Measurements from ENCODE around the gene WWC1.

WWC1 gene

DNA sequence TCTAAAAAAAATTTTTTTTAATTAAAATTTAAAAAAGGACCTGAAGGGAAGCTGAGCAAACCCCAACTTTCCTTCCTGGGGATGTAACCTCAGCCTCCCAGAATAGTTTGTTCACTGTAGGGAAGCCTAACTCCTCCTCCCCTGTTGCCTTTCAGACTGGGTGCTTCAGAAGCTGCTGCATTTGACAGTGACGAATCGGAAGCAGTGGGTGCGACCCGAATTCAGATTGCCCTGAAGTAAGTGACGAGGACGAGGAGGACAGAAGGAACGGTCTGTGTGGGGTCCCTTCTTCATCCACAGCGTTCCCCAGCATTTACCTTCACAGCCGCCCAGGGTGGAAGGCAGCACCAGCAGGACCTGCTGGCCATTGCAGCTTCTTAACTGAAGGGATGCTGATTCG lies 137.1 kb downstream of the WWC1 start:
- Histone ChIP-seq H3K79me2 (ENCODE audit: insufficient read depth, low read length) (no peaks in the 10 kb centered on the region), H3K9me3 (ENCODE audit: low read length) (no peaks in the 10 kb centered on the region), H3K4me3 (ENCODE audit: low read depth, low read length, poor library complexity, severe bottlenecking) (no peak overlapping the region), H3K4me1 (ENCODE audit: insufficient read depth, low read length, severe bottlenecking) (no peaks in the 10 kb centered on the region), H2AFZ (ENCODE audit: low read length) (no peak overlapping the region), H3K36me3 (ENCODE audit: insufficient read depth, low read length) (no peaks in the 10 kb centered on the region; the same call in 1 of the 2 replicates), H3K9me2 (ENCODE audit: low read depth, low read length) (no peaks in the 10 kb centered on the region), H3K9ac (ENCODE audit: low read length) (no peak overlapping the region), H4K20me1 (ENCODE audit: insufficient read depth, low read length) (no peaks in the 10 kb centered on the region), H3K27me3 (ENCODE audit: insufficient read depth, low read length) (no peaks in the 10 kb centered on the region), H3K4me2 (ENCODE audit: low read length) (no peak overlapping the region), H3F3A (ENCODE audit: insufficient read depth, low read length) (no peaks in the 10 kb centered on the region), H3K27ac (ENCODE audit: low read depth, low read length, poor library complexity, severe bottlenecking) (no peak overlapping the region)
- TF ChIP-seq, protein P1, sequence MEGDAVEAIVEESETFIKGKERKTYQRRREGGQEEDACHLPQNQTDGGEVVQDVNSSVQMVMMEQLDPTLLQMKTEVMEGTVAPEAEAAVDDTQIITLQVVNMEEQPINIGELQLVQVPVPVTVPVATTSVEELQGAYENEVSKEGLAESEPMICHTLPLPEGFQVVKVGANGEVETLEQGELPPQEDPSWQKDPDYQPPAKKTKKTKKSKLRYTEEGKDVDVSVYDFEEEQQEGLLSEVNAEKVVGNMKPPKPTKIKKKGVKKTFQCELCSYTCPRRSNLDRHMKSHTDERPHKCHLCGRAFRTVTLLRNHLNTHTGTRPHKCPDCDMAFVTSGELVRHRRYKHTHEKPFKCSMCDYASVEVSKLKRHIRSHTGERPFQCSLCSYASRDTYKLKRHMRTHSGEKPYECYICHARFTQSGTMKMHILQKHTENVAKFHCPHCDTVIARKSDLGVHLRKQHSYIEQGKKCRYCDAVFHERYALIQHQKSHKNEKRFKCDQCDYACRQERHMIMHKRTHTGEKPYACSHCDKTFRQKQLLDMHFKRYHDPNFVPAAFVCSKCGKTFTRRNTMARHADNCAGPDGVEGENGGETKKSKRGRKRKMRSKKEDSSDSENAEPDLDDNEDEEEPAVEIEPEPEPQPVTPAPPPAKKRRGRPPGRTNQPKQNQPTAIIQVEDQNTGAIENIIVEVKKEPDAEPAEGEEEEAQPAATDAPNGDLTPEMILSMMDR (IDR thresholded peaks at IDR 0.05; ENCODE audit: low read length), result no peak
- no peak for TF ChIP-seq EZH2 (IDR thresholded peaks at IDR 0.05; ENCODE audit: borderline replicate concordance, low read length)

DNA sequence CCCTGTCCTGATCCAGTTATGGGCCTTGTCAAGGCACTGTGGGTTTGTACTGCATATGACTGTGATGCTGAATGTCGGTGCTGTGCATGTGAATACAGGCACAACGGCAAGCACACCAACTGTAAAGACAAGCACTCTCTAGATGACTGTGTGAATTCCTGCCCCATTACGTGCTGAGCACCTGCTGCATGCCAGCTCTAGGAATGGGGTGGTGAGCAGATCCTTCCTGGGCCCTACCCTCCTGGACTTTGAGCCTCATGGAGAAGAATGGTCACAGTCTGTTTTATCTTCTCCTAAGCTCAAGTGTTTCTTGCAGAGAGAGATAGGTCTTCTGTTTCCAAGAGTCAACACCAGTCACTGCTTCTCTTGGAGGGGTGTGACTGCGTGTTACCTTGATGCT lies 138.9 kb downstream of the WWC1 start:
- Histone ChIP-seq H3K9me3 (ENCODE audit: low read length) (no peaks in the 10 kb centered on the region), H3K4me3 (ENCODE audit: low read depth, low read length, poor library complexity, severe bottlenecking) (no peak overlapping the region), H3K9me2 (ENCODE audit: low read depth, low read length) (no peaks in the 10 kb centered on the region), H3K9ac (ENCODE audit: low read length) (no peak overlapping the region), H3K4me1 (ENCODE audit: insufficient read depth, low read length, severe bottlenecking) (no peaks in the 10 kb centered on the region), H3F3A (ENCODE audit: insufficient read depth, low read length) (no peaks in the 10 kb centered on the region), H2AFZ (ENCODE audit: low read length) (no peak overlapping the region), H3K4me2 (ENCODE audit: low read length) (no peak overlapping the region), H3K27ac (ENCODE audit: low read depth, low read length, poor library complexity, severe bottlenecking) (no peak overlapping the region), H3K36me3 (ENCODE audit: insufficient read depth, low read length) (no peaks in the 10 kb centered on the region; the same call in 1 of the 2 replicates), H3K27me3 (ENCODE audit: insufficient read depth, low read length) (no peaks in the 10 kb centered on the region), H3K79me2 (ENCODE audit: insufficient read depth, low read length) (no peaks in the 10 kb centered on the region), H4K20me1 (ENCODE audit: insufficient read depth, low read length) (no peaks in the 10 kb centered on the region)
- TF ChIP-seq, protein P1 (IDR thresholded peaks at IDR 0.05; ENCODE audit: low read length), result no peak
- no peak for TF ChIP-seq EZH2 (IDR thresholded peaks at IDR 0.05; ENCODE audit: borderline replicate concordance, low read length)

DNA sequence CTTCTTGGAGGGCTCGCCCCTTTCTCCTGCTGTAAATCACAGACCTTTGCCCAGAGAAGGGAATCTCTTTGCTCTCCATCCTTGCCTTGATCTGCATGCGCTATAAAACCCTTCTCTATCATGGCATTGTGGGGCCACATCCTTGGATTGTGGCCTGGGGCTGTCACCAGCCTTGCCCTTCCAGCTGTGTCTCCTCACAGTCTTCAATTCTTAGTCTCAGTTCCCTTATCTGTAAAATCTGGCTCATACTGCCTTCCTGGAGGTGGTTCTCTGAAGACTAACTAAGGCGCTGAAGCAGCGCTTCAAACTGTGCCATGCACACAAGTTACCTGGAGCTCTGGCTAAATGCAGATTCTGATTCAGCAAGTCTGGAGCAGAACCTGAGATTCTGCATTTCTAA lies 141.5 kb downstream of the WWC1 start:
- Histone ChIP-seq H3K4me3 (ENCODE audit: low read depth, low read length, poor library complexity, severe bottlenecking) (no peak overlapping the region), H3K4me2 (ENCODE audit: low read length) (no peak overlapping the region), H3F3A (ENCODE audit: insufficient read depth, low read length) (no peaks in the 10 kb centered on the region), H4K20me1 (ENCODE audit: insufficient read depth, low read length) (no peaks in the 10 kb centered on the region), H2AFZ (ENCODE audit: low read length) (no peak overlapping the region), H3K36me3 (ENCODE audit: insufficient read depth, low read length) (no peaks in the 10 kb centered on the region; the same call in 1 of the 2 replicates), H3K79me2 (ENCODE audit: insufficient read depth, low read length) (no peaks in the 10 kb centered on the region), H3K9ac (ENCODE audit: low read length) (no peak overlapping the region), H3K27ac (ENCODE audit: low read depth, low read length, poor library complexity, severe bottlenecking) (no peak overlapping the region), H3K9me3 (ENCODE audit: low read length) (no peaks in the 10 kb centered on the region), H3K27me3 (ENCODE audit: insufficient read depth, low read length) (no peaks in the 10 kb centered on the region), H3K9me2 (ENCODE audit: low read depth, low read length) (no peaks in the 10 kb centered on the region), H3K4me1 (ENCODE audit: insufficient read depth, low read length, severe bottlenecking) (no peaks in the 10 kb centered on the region)
- TF ChIP-seq, protein P1 (IDR thresholded peaks at IDR 0.05; ENCODE audit: low read length), result no peak
- TF ChIP-seq EZH2 (IDR thresholded peaks at IDR 0.05; ENCODE audit: borderline replicate concordance, low read length), result no peak
